Uterus (tissue), 2 donors: ENCODE measurements around the gene SMIM14.

Experiments
- POLR2A ChIP-seq, 2 donors: fragments of 450-650 bp; IDR thresholded peaks; one replicate each; pipeline ENCODE4 v1.6.1; 2016; ENCODE audit warnings: antibody characterized with exemption in 2 of 2, mild to moderate bottlenecking in 1 of 2, moderate library complexity in 1 of 2
- TF ChIP-seq, protein P1 (sequence below), 4 experiments: fragments of 200-600 bp in 2 of 4; fragments of 450-650 bp in 2 of 4; sonication (generic) in 2 of 4; IDR thresholded peaks; one replicate each; pipeline ENCODE4 v1.5.1; 2016 to 2019; ENCODE audit warnings: antibody characterized with exemption in 4 of 4, mild to moderate bottlenecking in 2 of 4, moderate library complexity in 1 of 4

GRCh38 chr4:39641451-39641850 is 2.8 kb upstream of the SMIM14 start:
- TF ChIP-seq, protein P1, sequence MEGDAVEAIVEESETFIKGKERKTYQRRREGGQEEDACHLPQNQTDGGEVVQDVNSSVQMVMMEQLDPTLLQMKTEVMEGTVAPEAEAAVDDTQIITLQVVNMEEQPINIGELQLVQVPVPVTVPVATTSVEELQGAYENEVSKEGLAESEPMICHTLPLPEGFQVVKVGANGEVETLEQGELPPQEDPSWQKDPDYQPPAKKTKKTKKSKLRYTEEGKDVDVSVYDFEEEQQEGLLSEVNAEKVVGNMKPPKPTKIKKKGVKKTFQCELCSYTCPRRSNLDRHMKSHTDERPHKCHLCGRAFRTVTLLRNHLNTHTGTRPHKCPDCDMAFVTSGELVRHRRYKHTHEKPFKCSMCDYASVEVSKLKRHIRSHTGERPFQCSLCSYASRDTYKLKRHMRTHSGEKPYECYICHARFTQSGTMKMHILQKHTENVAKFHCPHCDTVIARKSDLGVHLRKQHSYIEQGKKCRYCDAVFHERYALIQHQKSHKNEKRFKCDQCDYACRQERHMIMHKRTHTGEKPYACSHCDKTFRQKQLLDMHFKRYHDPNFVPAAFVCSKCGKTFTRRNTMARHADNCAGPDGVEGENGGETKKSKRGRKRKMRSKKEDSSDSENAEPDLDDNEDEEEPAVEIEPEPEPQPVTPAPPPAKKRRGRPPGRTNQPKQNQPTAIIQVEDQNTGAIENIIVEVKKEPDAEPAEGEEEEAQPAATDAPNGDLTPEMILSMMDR (IDR thresholded peaks at IDR 0.05): no peak
- TF ChIP-seq POLR2A (IDR thresholded peaks at IDR 0.05): no peak
